Measurements from ENCODE around the gene TLR7.

TLR7 gene

DNA sequence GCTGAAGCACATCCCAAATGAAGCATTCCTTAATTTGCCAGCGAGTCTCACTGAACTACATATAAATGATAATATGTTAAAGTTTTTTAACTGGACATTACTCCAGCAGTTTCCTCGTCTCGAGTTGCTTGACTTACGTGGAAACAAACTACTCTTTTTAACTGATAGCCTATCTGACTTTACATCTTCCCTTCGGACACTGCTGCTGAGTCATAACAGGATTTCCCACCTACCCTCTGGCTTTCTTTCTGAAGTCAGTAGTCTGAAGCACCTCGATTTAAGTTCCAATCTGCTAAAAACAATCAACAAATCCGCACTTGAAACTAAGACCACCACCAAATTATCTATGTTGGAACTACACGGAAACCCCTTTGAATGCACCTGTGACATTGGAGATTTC, 54.1 kb downstream of the TLR7 start:
- no peak for TF ChIP-seq Cebpa-rat (IDR thresholded peaks at IDR 0.05)
- Histone ChIP-seq H3K4me1 (no peaks in the 10 kb centered on the region), H3K27me3 (peaks cover 80% of the 10 kb centered on the region), H3K4me2 (no peak overlapping the region), H3K9me3 (no peaks in the 10 kb centered on the region), H3K9ac (no peak overlapping the region), H3K36me3 (no peaks in the 10 kb centered on the region), H4K20me1 (no peaks in the 10 kb centered on the region; the same call in 1 of the 2 replicates), H3K4me3 (no peak overlapping the region), H3K27ac (no peak overlapping the region)

DNA sequence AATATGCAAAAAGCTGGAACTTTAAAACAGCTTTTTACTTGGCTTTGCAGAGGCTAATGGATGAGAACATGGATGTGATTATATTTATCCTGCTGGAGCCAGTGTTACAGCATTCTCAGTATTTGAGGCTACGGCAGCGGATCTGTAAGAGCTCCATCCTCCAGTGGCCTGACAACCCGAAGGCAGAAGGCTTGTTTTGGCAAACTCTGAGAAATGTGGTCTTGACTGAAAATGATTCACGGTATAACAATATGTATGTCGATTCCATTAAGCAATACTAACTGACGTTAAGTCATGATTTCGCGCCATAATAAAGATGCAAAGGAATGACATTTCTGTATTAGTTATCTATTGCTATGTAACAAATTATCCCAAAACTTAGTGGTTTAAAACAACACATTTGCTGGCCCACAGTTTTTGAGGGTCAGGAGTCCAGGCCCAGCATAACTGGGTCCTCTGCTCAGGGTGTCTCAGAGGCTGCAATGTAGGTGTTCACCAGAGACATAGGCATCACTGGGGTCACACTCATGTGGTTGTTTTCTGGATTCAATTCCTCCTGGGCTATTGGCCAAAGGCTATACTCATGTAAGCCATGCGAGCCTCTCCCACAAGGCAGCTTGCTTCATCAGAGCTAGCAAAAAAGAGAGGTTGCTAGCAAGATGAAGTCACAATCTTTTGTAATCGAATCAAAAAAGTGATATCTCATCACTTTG, 55.2 kb downstream of the TLR7 start:
- Histone ChIP-seq H3K4me2 (no peak overlapping the region), H3K27me3 (peaks cover 71% of the 10 kb centered on the region), H3K9me3 (no peaks in the 10 kb centered on the region), H3K4me1 (no peaks in the 10 kb centered on the region), H3K27ac (no peak overlapping the region), H3K4me3 (no peak overlapping the region), H4K20me1 (no peaks in the 10 kb centered on the region; the same call in 1 of the 2 replicates), H3K36me3 (no peaks in the 10 kb centered on the region), H3K9ac (no peak overlapping the region)
- TF ChIP-seq Cebpa-rat (IDR thresholded peaks at IDR 0.05) = no peak

GRCh38 chrX:12922599-12922919, 55.7 kb downstream of the TLR7 start:
- Histone ChIP-seq H3K27ac (no peak overlapping the region), H3K4me3 (no peak overlapping the region), H3K27me3 (peaks cover 67% of the 10 kb centered on the region), H3K36me3 (no peaks in the 10 kb centered on the region), H3K4me1 (no peaks in the 10 kb centered on the region), H4K20me1 (no peaks in the 10 kb centered on the region; the same call in 1 of the 2 replicates), H3K9ac (no peak overlapping the region), H3K4me2 (no peak overlapping the region), H3K9me3 (no peaks in the 10 kb centered on the region)
- no peak for TF ChIP-seq Cebpa-rat (IDR thresholded peaks at IDR 0.05)

DNA sequence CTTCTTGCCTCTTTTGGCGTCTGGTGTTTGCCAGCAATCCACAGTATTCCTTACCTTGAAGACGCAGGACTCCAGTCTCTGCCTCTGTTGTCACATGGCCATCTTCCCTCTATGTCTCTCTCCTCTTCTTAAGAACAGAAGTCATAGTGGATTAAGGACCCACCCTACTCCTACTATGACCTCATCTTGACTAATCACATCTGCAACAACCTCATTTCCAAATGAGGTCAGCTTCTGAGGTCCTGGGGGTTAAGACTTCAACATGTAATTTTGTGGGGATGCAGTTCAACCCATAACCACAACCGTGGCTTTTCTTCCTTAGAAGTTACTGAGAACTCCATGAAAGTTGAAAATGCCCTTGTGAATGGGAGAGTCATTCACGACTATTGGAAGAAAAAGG, 62.8 kb downstream of the TLR7 start:
- H3K36me3 ChIP-seq = no peaks in the 10 kb centered on the region
- H3K9me3 ChIP-seq = peaks cover 11% of the 10 kb centered on the region
- no peaks in the 10 kb centered on the region for H4K20me1 ChIP-seq
- H3K27me3 ChIP-seq = peaks cover 21% of the 10 kb centered on the region; the same call in 1 of the 2 replicates
- no peak overlapping the region for H3K27ac ChIP-seq
- no peak overlapping the region for H3K4me2 ChIP-seq
- no peak for TF ChIP-seq Cebpa-rat (IDR thresholded peaks at IDR 0.05)
- no peak overlapping the region for H3K4me3 ChIP-seq
- no peak overlapping the region for H3K9ac ChIP-seq
- H3K4me1 ChIP-seq = peaks cover 10% of the 10 kb centered on the region

DNA sequence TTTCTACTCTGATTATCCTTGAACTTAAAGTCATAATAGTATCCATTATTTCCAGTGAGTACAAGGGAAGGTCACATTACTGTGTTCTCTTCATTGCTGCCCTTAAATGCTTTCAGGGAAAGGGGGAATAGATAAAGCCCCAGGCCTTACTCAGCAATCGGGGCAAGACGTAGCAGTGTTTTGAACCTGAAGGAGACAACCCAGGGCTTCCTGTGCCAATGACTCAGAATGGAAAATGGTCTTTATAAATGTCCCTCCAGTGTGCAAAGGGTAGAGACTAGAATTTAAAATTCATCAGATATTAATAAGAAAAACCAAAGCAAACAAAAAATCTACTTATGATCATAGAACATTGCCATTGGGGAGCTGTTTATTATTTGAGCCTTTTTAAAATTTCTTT, 63.3 kb downstream of the TLR7 start:
- H3K9me3 ChIP-seq = peaks cover 15% of the 10 kb centered on the region
- H3K27ac ChIP-seq = no peak overlapping the region
- TF ChIP-seq Cebpa-rat (IDR thresholded peaks at IDR 0.05) = no peak
- H3K9ac ChIP-seq = no peak overlapping the region
- H3K4me3 ChIP-seq = no peak overlapping the region
- no peak overlapping the region for H3K4me2 ChIP-seq
- peaks cover 10% of the 10 kb centered on the region for H3K4me1 ChIP-seq
- peaks cover 24% of the 10 kb centered on the region; the same call in 1 of the 2 replicates for H3K27me3 ChIP-seq
- H3K36me3 ChIP-seq = no peaks in the 10 kb centered on the region
- H4K20me1 ChIP-seq = no peaks in the 10 kb centered on the region

- Histone ChIP-seq H4K20me1 (no peaks in the 10 kb centered on the region), H3K4me2 (peak overlapping the region; percentile 22; the same call in 1 of the 2 replicates), H3K4me1 (peaks cover 10% of the 10 kb centered on the region), H3K27ac (no peak overlapping the region), H3K4me3 (no peak overlapping the region), H3K9me3 (peaks cover 34% of the 10 kb centered on the region), H3K9ac (no peak overlapping the region), H3K36me3 (no peaks in the 10 kb centered on the region), H3K27me3 (peaks cover 21% of the 10 kb centered on the region; the same call in 1 of the 2 replicates)
- TF ChIP-seq Cebpa-rat (IDR thresholded peaks at IDR 0.05) = no peak
Observed at GRCh38 chrX:12932244-12932643, 65.4 kb downstream of the TLR7 start.

- H3K36me3 ChIP-seq = no peaks in the 10 kb centered on the region
- no peak overlapping the region for H3K27ac ChIP-seq
- H3K9me3 ChIP-seq = peaks cover 52% of the 10 kb centered on the region
- H3K4me1 ChIP-seq = peaks cover 10% of the 10 kb centered on the region
- no peak for TF ChIP-seq Cebpa-rat (IDR thresholded peaks at IDR 0.05)
- no peak overlapping the region for H3K4me3 ChIP-seq
- H3K4me2 ChIP-seq = no peak overlapping the region
- no peak overlapping the region for H3K9ac ChIP-seq
- H3K27me3 ChIP-seq = peaks cover 23% of the 10 kb centered on the region; the same call in 1 of the 2 replicates
- H4K20me1 ChIP-seq = no peaks in the 10 kb centered on the region
Observed at GRCh38 chrX:12934850-12935249, 68.0 kb downstream of the TLR7 start.

DNA sequence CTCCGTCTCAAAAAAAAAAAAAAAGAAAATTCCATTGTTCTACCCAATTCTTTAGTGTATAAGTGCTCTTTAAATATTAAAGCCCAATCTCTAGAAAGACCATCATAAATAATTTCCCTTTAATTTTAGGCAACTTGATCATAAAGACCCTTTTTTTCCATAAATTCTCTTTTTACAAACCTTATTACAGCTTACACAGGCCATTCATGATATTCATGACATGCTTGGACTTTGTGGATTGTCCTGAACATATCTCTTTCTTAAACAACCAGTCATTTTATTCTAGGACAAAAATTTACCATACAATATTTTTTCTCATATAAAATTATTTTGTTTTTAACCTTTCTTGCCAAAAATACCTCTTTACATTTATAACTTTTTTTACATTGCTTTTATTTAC, 70.1 kb downstream of the TLR7 start:
- no peak overlapping the region for H3K27ac ChIP-seq
- H4K20me1 ChIP-seq = no peaks in the 10 kb centered on the region
- no peak overlapping the region for H3K4me2 ChIP-seq
- H3K9ac ChIP-seq = no peak overlapping the region
- H3K9me3 ChIP-seq = peaks cover 60% of the 10 kb centered on the region
- H3K27me3 ChIP-seq = peaks cover 22% of the 10 kb centered on the region; the same call in 1 of the 2 replicates
- no peak for TF ChIP-seq Cebpa-rat (IDR thresholded peaks at IDR 0.05)
- H3K4me1 ChIP-seq = peaks cover 6% of the 10 kb centered on the region
- H3K36me3 ChIP-seq = no peaks in the 10 kb centered on the region
- no peak overlapping the region for H3K4me3 ChIP-seq

Measured in BLaER1 (cell line).